Activated T-cell treated with anti-CD3 and anti-CD28 coated beads, Interleukin-2, amount 50 U/mL, for 1 hour (primary cell): Measurements from ENCODE around the gene SCIN.
A peak's percentile ranks its signal among the peaks of the same experiment; 100 is the strongest.
"Not testable (repeated sequence)": the region's sequence is repeated elsewhere in the genome, so short reads cannot be mapped to it uniquely, and the experiment has no call there.

Experiments used
- DNase-seq: peaks from one replicate; pipeline ENCODE4 v3.0.0-alpha.2; 2020

The SCIN gene

GRCh38 chr7:12650080-12650479 is 79.6 kb downstream of the SCIN start:
- DNase-seq, result no peak

- DNase-seq, result no peak
Observed at GRCh38 chr7:12653110-12653509, 82.6 kb downstream of the SCIN start.

GRCh38 chr7:12653518-12653917 is 83.0 kb downstream of the SCIN start:
- DNase-seq, result no peak

GRCh38 chr7:12655161-12655560 is 84.6 kb downstream of the SCIN start:
- no peak for DNase-seq

GRCh38 chr7:12660423-12660822 is 89.9 kb downstream of the SCIN start:
- not testable (repeated sequence) for DNase-seq

GRCh38 chr7:12660986-12661385 is 90.5 kb downstream of the SCIN start:
- not testable (repeated sequence) for DNase-seq

GRCh38 chr7:12661581-12661980 is 91.1 kb downstream of the SCIN start:
- DNase-seq, result no peak

- DNase-seq, result no peak
Observed at GRCh38 chr7:12670000-12670729, 99.6 kb downstream of the SCIN start.

- no peak for DNase-seq
Observed at GRCh38 chr7:12670743-12671520, 100.4 kb downstream of the SCIN start.

GRCh38 chr7:12673436-12673835 is 102.9 kb downstream of the SCIN start:
- DNase-seq, result not testable (repeated sequence)

GRCh38 chr7:12674053-12674452 is 103.5 kb downstream of the SCIN start:
- no peak for DNase-seq

- DNase-seq, result no peak
Observed at GRCh38 chr7:12674861-12675260, 104.3 kb downstream of the SCIN start.

GRCh38 chr7:12683678-12684585 is 113.4 kb downstream of the SCIN start:
- no peak for DNase-seq

- no peak for DNase-seq
Observed at GRCh38 chr7:12684733-12685132, 114.2 kb downstream of the SCIN start.

- DNase-seq, result peak; percentile 29
Observed at GRCh38 chr7:12685550-12685949, 115.0 kb downstream of the SCIN start.

GRCh38 chr7:12686234-12686890 is 115.8 kb downstream of the SCIN start:
- DNase-seq, result peak; percentile 99

- DNase-seq, result peak; percentile 87
Observed at GRCh38 chr7:12686891-12687717, 116.6 kb downstream of the SCIN start, which contains the start of gene ARL4A. Gene ARL4A (plus strand): TSS chr7:12687633. CDS start chr7:12688255, 622 bp downstream.

- no peak for DNase-seq
Observed at GRCh38 chr7:12687718-12688171, 117.2 kb downstream of the SCIN start.

GRCh38 chr7:12688485-12689170 is 118.1 kb downstream of the SCIN start:
- not testable (repeated sequence) for DNase-seq

- no peak for DNase-seq
Observed at GRCh38 chr7:12689451-12689850, 118.9 kb downstream of the SCIN start.
